ENCODE results near the gene CCKAR. TPM values are rescaled to one million over a fixed set of nuclear protein-coding genes. Genes with fewer than 3 reads are reported as not detected.

The CCKAR gene
- total RNA-seq, 1 donor from 2014 or later = 13.7 TPM

- Mint-ChIP-seq H3K27me3 (no peaks in the 10 kb centered on the region), H3K36me3 (no peaks in the 10 kb centered on the region), H3K4me3 (no peak overlapping the region), H3K27ac (no peak overlapping the region), H3K4me1 (ENCODE audit: unreplicated experiment) (peaks cover 30% of the 10 kb centered on the region), H3K9me3 (peaks cover 13% of the 10 kb centered on the region)
- no peak for DNase-seq (ENCODE audit: extremely low spot score, unreplicated experiment)
- TF ChIP-seq, protein P1, sequence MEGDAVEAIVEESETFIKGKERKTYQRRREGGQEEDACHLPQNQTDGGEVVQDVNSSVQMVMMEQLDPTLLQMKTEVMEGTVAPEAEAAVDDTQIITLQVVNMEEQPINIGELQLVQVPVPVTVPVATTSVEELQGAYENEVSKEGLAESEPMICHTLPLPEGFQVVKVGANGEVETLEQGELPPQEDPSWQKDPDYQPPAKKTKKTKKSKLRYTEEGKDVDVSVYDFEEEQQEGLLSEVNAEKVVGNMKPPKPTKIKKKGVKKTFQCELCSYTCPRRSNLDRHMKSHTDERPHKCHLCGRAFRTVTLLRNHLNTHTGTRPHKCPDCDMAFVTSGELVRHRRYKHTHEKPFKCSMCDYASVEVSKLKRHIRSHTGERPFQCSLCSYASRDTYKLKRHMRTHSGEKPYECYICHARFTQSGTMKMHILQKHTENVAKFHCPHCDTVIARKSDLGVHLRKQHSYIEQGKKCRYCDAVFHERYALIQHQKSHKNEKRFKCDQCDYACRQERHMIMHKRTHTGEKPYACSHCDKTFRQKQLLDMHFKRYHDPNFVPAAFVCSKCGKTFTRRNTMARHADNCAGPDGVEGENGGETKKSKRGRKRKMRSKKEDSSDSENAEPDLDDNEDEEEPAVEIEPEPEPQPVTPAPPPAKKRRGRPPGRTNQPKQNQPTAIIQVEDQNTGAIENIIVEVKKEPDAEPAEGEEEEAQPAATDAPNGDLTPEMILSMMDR (conservative IDR thresholded peaks at IDR 0.05) = no peak
Measured at GRCh38 chr4:26450418-26450817, 39.9 kb downstream of the CCKAR start.

DNA sequence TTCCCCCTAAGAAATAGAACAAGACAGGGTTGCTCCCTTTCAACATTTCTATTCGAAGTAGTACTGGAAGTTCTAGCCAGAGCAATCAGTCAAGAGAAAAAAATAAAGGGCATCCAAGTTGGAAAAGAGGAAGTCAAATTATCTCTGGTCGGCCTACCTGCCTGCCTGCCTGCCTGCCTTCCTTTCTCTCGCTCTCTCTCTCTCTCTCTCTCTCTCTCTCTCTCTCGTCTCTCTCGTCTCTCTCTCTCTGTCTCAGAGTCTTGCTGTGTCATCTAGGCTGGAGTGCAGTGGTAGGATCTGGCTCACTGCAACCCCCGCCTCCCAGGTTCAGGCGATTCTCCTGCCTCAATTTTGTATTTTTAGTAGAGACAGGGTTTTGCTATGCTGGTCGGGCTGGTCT lies 42.9 kb downstream of the CCKAR start:
- no peaks in the 10 kb centered on the region for H3K27me3 Mint-ChIP-seq
- H3K27ac Mint-ChIP-seq = no peak overlapping the region
- DNase-seq (ENCODE audit: extremely low spot score, unreplicated experiment) = no peak
- TF ChIP-seq, protein P1 (conservative IDR thresholded peaks at IDR 0.05) = no peak
- peaks cover 10% of the 10 kb centered on the region for H3K9me3 Mint-ChIP-seq
- H3K4me1 Mint-ChIP-seq (ENCODE audit: unreplicated experiment) = peaks cover 18% of the 10 kb centered on the region
- no peak overlapping the region for H3K4me3 Mint-ChIP-seq
- H3K36me3 Mint-ChIP-seq = peaks cover 6% of the 10 kb centered on the region

DNA sequence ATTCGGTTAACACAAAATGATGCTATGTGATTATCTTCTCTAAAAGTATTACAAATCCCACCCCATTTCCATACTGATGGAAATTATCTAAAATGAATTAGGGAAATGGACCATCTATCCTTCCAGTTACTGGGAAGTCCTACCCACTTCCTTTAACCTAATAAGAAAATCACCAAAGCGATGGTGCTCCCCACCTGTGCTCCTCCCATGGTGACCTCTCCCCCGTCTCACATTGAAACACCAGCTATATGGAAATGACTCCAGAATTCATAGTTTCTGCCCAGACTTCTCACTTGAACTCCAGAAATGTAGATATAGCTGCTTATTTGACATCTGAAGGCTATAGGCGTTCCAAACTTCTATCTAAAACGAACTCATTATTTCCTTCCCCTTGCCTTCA lies 48.5 kb downstream of the CCKAR start:
- Mint-ChIP-seq H3K27me3 (no peaks in the 10 kb centered on the region), H3K9me3 (peaks cover 5% of the 10 kb centered on the region), H3K4me3 (no peak overlapping the region), H3K36me3 (peaks cover 12% of the 10 kb centered on the region), H3K27ac (no peak overlapping the region), H3K4me1 (ENCODE audit: unreplicated experiment) (no peaks in the 10 kb centered on the region)
- TF ChIP-seq, protein P1 (conservative IDR thresholded peaks at IDR 0.05) = no peak
- no peak for DNase-seq (ENCODE audit: extremely low spot score, unreplicated experiment)

DNA sequence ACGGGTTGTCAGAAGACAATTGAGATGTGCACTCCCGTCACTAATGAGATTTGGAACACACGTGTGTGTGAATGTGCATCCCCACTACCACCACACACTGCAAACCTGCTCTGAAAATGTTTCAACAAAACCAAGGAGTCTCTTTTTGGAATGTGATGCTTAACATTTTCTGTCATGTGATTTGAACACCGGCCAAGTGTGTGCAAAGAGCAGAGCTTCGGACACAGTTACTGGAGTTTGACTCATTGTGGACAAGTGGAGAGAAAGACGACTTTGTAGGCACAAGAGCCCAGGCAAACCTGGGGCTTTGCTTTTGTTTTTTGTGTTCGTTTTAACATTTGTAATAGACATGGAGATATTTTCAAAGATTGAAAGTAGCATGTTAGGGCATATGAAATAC lies 49.2 kb downstream of the CCKAR start:
- no peaks in the 10 kb centered on the region for H3K4me1 Mint-ChIP-seq (ENCODE audit: unreplicated experiment)
- peaks cover 5% of the 10 kb centered on the region for H3K9me3 Mint-ChIP-seq
- H3K27ac Mint-ChIP-seq = no peak overlapping the region
- H3K27me3 Mint-ChIP-seq = no peaks in the 10 kb centered on the region
- no peak for DNase-seq (ENCODE audit: extremely low spot score, unreplicated experiment)
- H3K4me3 Mint-ChIP-seq = no peak overlapping the region
- TF ChIP-seq, protein P1 (conservative IDR thresholded peaks at IDR 0.05) = no peak
- peaks cover 19% of the 10 kb centered on the region for H3K36me3 Mint-ChIP-seq

- H3K27ac Mint-ChIP-seq = peak overlapping the region; percentile 7
- no peaks in the 10 kb centered on the region for H3K9me3 Mint-ChIP-seq
- no peak overlapping the region for H3K4me3 Mint-ChIP-seq
Measured at GRCh38 chr4:26434030-26434639, 56.1 kb downstream of the CCKAR start.

More at GRCh38 chr4:26434030-26434639, 56.1 kb downstream of the CCKAR start:
- no peak for DNase-seq (ENCODE audit: extremely low spot score, unreplicated experiment)
- Mint-ChIP-seq H3K36me3 (peaks cover 38% of the 10 kb centered on the region), H3K4me1 (ENCODE audit: unreplicated experiment) (peaks cover 18% of the 10 kb centered on the region), H3K27me3 (no peaks in the 10 kb centered on the region)
- TF ChIP-seq, protein P1 (conservative IDR thresholded peaks at IDR 0.05) = no peak
